Activated naive CD8-positive, alpha-beta T cell treated with anti-CD3 and anti-CD28 coated beads, Interleukin-2, amount 50 U/mL, for 24 hours (primary cell): Measurements from ENCODE around the gene SETDB2.
A peak's percentile ranks its signal among the peaks of the same experiment; 100 is the strongest.

Experiments
- ATAC-seq: fragments of 150-1000 bp; cut with Tn5 transposase; one replicate; pipeline ENCODE4 v1.10.0; 2021
- DNase-seq: peaks from one replicate; pipeline ENCODE4 v3.0.0; 2021
- H3K27ac Mint-ChIP-seq: one replicate; pipeline ENCODE4 v1.8.0; 2021; ENCODE audit warnings: mild to moderate bottlenecking, mixed read lengths
- H3K27me3 Mint-ChIP-seq: one replicate; pipeline ENCODE4 v1.8.0; 2021; ENCODE audit warnings: mixed read lengths
- H3K36me3 Mint-ChIP-seq: one replicate; pipeline ENCODE4 v1.8.0; 2021; ENCODE audit warnings: low read depth, mixed read lengths
- H3K4me1 Mint-ChIP-seq: one replicate; pipeline ENCODE4 v1.8.0; 2021; ENCODE audit warnings: mixed read lengths
- H3K4me3 Mint-ChIP-seq: one replicate; pipeline ENCODE4 v1.8.0; 2021; ENCODE audit warnings: mild to moderate bottlenecking, moderate library complexity, mixed read lengths
- H3K9me3 Mint-ChIP-seq: one replicate; pipeline ENCODE4 v1.8.0; 2021; ENCODE audit warnings: mixed read lengths

Gene SETDB2

GRCh38 chr13:49444524-49445395 lies 686 bp downstream of the SETDB2 start:
- DNase-seq (peak; percentile 26), ATAC-seq (peak; percentile 4)
- Mint-ChIP-seq H3K36me3 (peaks cover 18% of the 10 kb centered on the region), H3K9me3 (no peaks in the 10 kb centered on the region), H3K4me3 (peak overlapping the region; percentile 100), H3K4me1 (peaks cover 76% of the 10 kb centered on the region), H3K27me3 (no peaks in the 10 kb centered on the region), H3K27ac (peak overlapping the region; percentile 95)

DNA sequence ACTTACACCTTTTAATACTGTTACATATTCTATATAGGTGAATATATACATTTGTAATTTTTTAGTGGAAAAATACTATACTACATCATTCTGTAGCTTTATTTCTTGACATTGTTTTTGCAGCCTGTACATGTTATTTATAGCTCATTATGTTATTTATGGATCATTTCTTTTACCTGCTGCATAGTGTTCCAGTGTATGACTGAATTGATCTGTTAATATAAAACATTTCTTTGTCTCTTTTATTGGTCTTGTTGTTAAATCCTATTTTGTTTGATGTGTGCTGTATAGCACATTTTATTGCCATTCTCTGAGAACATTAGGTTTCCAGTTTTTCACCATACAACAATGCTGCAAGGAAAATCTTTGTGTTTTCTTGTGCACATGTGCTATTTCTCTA lies 2.4 kb downstream of the SETDB2 start:
- H3K27ac Mint-ChIP-seq = peak overlapping the region; percentile 95
- H3K27me3 Mint-ChIP-seq = no peaks in the 10 kb centered on the region
- peak overlapping the region; percentile 100 for H3K4me3 Mint-ChIP-seq
- ATAC-seq (no peak), DNase-seq (no peak)
- H3K9me3 Mint-ChIP-seq = no peaks in the 10 kb centered on the region
- H3K36me3 Mint-ChIP-seq = peaks cover 20% of the 10 kb centered on the region
- peaks cover 77% of the 10 kb centered on the region for H3K4me1 Mint-ChIP-seq

- Mint-ChIP-seq H3K27ac (no peak overlapping the region), H3K4me1 (peaks cover 61% of the 10 kb centered on the region), H3K36me3 (peaks cover 19% of the 10 kb centered on the region), H3K9me3 (no peaks in the 10 kb centered on the region), H3K27me3 (no peaks in the 10 kb centered on the region), H3K4me3 (no peak overlapping the region)
- no peak for DNase-seq
- ATAC-seq = no peak
Measured at GRCh38 chr13:49448753-49449152, 4.7 kb downstream of the SETDB2 start.

GRCh38 chr13:49450105-49450819 lies 6.2 kb downstream of the SETDB2 start:
- H3K4me1 Mint-ChIP-seq = peaks cover 65% of the 10 kb centered on the region
- H3K9me3 Mint-ChIP-seq = no peaks in the 10 kb centered on the region
- H3K4me3 Mint-ChIP-seq = no peak overlapping the region
- H3K27me3 Mint-ChIP-seq = no peaks in the 10 kb centered on the region
- H3K27ac Mint-ChIP-seq = peak overlapping the region; percentile 17
- ATAC-seq = peak; percentile 42
- H3K36me3 Mint-ChIP-seq = peaks cover 21% of the 10 kb centered on the region
- no peak for DNase-seq

DNA sequence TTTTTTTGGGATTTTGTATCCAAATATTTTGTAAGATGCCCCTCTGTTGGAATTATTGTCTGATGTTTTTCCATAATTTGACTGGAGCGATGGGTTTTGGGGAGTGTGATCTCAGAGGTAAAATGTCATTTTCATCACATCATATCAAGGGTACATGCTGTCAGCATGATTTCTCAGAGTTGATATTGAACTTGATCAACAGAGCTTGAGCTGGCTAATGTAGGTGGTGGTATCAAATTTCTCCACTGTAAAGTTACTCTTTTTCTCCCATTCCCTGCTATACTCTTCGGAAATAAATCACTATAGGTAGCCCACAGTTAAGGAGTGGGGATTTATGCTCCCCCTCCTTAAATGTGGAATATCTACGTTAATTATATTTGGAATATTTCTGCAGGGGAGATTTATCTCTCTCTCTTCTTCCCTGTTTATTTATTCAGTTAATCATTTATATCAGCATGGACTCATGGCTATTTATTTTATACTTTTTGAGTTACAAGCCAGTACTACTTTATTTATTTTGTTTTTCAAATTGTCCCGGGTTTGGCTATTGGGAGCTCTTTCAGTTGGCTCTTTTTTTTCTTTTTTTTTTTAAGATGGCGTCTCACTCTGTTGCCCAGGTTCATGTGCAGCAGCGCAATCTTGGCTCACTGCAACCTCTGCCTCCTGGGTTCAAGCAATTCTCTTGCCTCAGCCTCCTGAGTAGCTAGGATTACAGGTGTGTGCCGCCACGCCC lies 8.8 kb downstream of the SETDB2 start:
- Mint-ChIP-seq H3K36me3 (peaks cover 19% of the 10 kb centered on the region), H3K4me3 (no peak overlapping the region), H3K9me3 (no peaks in the 10 kb centered on the region), H3K27ac (no peak overlapping the region), H3K4me1 (peaks cover 45% of the 10 kb centered on the region), H3K27me3 (no peaks in the 10 kb centered on the region)
- ATAC-seq (no peak), DNase-seq (no peak)

DNA sequence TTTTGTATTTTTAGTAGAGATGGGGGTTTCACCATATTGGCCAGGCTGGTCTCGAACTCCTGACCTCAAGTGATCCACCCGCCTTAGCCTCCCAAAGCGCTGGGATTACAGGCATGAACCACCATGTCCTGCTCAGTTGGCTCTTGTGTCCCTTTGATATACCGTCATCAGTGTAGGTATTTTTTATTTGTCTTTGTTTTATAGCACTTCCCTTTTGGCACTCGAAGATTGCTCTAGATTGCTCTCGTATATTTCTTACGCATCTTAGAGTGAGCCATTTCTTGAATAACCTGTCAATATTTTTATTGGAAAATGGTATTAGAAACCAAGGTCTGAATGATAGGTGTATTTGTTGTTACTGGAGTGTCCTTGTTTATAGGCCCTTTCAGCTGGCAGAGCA lies 9.4 kb downstream of the SETDB2 start:
- ATAC-seq = no peak
- Mint-ChIP-seq H3K4me1 (peaks cover 39% of the 10 kb centered on the region), H3K36me3 (peaks cover 22% of the 10 kb centered on the region), H3K27me3 (no peaks in the 10 kb centered on the region), H3K4me3 (no peak overlapping the region), H3K9me3 (no peaks in the 10 kb centered on the region), H3K27ac (no peak overlapping the region)
- DNase-seq = no peak

- peaks cover 18% of the 10 kb centered on the region for H3K36me3 Mint-ChIP-seq
- H3K9me3 Mint-ChIP-seq = no peaks in the 10 kb centered on the region
- H3K27me3 Mint-ChIP-seq = no peaks in the 10 kb centered on the region
- no peak for DNase-seq
- peak overlapping the region; percentile 35 for H3K27ac Mint-ChIP-seq
- no peak overlapping the region for H3K4me3 Mint-ChIP-seq
- peaks cover 31% of the 10 kb centered on the region for H3K4me1 Mint-ChIP-seq
- ATAC-seq = peak; percentile 81
Measured at GRCh38 chr13:49454388-49455006, 10.4 kb downstream of the SETDB2 start.

GRCh38 chr13:49455007-49455398 lies 10.9 kb downstream of the SETDB2 start:
- DNase-seq (no peak), ATAC-seq (no peak)
- H3K4me3 Mint-ChIP-seq = no peak overlapping the region
- H3K27ac Mint-ChIP-seq = no peak overlapping the region
- peaks cover 16% of the 10 kb centered on the region for H3K36me3 Mint-ChIP-seq
- H3K4me1 Mint-ChIP-seq = peaks cover 27% of the 10 kb centered on the region
- H3K27me3 Mint-ChIP-seq = no peaks in the 10 kb centered on the region
- no peaks in the 10 kb centered on the region for H3K9me3 Mint-ChIP-seq

- DNase-seq (no peak), ATAC-seq (no peak)
- no peak overlapping the region for H3K4me3 Mint-ChIP-seq
- H3K4me1 Mint-ChIP-seq = peaks cover 22% of the 10 kb centered on the region
- no peak overlapping the region for H3K27ac Mint-ChIP-seq
- no peaks in the 10 kb centered on the region for H3K9me3 Mint-ChIP-seq
- no peaks in the 10 kb centered on the region for H3K27me3 Mint-ChIP-seq
- peaks cover 19% of the 10 kb centered on the region for H3K36me3 Mint-ChIP-seq
Measured at GRCh38 chr13:49456156-49456555, 12.1 kb downstream of the SETDB2 start.

GRCh38 chr13:49457221-49457620 lies 13.1 kb downstream of the SETDB2 start:
- ATAC-seq = no peak
- Mint-ChIP-seq H3K27ac (no peak overlapping the region), H3K9me3 (peaks cover 2% of the 10 kb centered on the region), H3K27me3 (no peaks in the 10 kb centered on the region), H3K4me1 (peaks cover 22% of the 10 kb centered on the region), H3K36me3 (peaks cover 26% of the 10 kb centered on the region), H3K4me3 (no peak overlapping the region)
- no peak for DNase-seq

DNA sequence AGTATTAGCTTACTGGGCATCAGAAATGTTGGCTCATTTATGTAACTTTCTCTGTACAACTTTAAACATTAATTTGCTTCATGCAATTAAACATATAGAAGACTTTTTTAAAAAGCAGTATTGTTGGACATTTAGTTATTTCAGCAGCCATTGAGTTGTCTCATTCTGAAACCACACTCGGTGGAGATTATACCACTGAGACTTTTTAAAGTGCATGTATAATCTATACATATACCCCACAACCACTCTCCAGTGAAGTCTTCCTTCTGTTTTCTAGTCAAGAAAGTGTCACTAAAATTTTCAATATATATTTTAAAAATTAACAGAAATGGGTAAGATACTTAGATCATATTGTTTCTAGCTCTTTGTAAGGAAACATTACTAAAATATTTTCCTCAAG lies 15.5 kb downstream of the SETDB2 start:
- H3K9me3 Mint-ChIP-seq = peaks cover 8% of the 10 kb centered on the region
- peaks cover 39% of the 10 kb centered on the region for H3K36me3 Mint-ChIP-seq
- ATAC-seq (peak; percentile 36), DNase-seq (no peak)
- H3K4me3 Mint-ChIP-seq = no peak overlapping the region
- peaks cover 10% of the 10 kb centered on the region for H3K4me1 Mint-ChIP-seq
- no peak overlapping the region for H3K27ac Mint-ChIP-seq
- H3K27me3 Mint-ChIP-seq = no peaks in the 10 kb centered on the region

DNA sequence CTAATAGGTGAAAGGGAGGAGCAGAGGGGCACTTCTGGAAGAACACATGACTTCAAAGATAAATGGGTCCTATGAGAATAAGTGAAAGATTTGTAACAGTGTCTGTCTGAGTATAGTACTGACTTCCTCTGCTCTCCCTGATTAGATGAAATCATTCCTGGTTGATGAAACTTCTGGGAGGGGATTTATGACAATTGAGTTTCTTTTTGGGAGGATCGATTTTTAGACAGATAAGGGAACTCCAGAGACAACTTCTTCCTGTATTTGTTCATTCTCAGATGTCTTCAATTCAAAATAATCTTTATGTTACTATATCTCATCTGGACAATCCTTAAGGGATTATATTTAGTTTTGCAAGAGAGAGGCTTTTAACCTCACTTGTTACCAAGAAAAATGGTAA lies 20.0 kb downstream of the SETDB2 start:
- peaks cover 8% of the 10 kb centered on the region for H3K9me3 Mint-ChIP-seq
- ATAC-seq = no peak

GRCh38 chr13:49464621-49465325 lies 20.7 kb downstream of the SETDB2 start:
- no peaks in the 10 kb centered on the region for H3K4me1 Mint-ChIP-seq
- H3K27ac Mint-ChIP-seq = no peak overlapping the region
- H3K4me3 Mint-ChIP-seq = no peak overlapping the region
- H3K27me3 Mint-ChIP-seq = no peaks in the 10 kb centered on the region
- H3K36me3 Mint-ChIP-seq = peaks cover 52% of the 10 kb centered on the region
- no peak for DNase-seq
- H3K9me3 Mint-ChIP-seq = peaks cover 8% of the 10 kb centered on the region
- ATAC-seq = no peak

More for the DNA sequence above, 20.0 kb downstream of the SETDB2 start:
- Mint-ChIP-seq H3K27me3 (no peaks in the 10 kb centered on the region), H3K4me1 (peaks cover 2% of the 10 kb centered on the region), H3K4me3 (no peak overlapping the region), H3K27ac (no peak overlapping the region), H3K36me3 (peaks cover 46% of the 10 kb centered on the region)
- no peak for DNase-seq
